ENCODE results near the gene BUB3. TPM values are rescaled to one million over a fixed set of nuclear protein-coding genes. Genes with fewer than 3 reads are reported as not detected.

The BUB3 gene
- total and polyA plus RNA-seq, 2 of the 13 experiments (the other 11 are each of a cell fraction or from before 2014, with no cell fraction given) = 174 to 188 TPM

- TF ChIP-seq, protein P1, sequence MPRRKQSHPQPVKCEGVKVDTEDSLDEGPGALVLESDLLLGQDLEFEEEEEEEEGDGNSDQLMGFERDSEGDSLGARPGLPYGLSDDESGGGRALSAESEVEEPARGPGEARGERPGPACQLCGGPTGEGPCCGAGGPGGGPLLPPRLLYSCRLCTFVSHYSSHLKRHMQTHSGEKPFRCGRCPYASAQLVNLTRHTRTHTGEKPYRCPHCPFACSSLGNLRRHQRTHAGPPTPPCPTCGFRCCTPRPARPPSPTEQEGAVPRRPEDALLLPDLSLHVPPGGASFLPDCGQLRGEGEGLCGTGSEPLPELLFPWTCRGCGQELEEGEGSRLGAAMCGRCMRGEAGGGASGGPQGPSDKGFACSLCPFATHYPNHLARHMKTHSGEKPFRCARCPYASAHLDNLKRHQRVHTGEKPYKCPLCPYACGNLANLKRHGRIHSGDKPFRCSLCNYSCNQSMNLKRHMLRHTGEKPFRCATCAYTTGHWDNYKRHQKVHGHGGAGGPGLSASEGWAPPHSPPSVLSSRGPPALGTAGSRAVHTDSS (CRISPR knock-in tag; conservative IDR thresholded peaks at IDR 0.05) = no peak
- no peak for TF ChIP-seq ZBTB4 (CRISPR knock-in tag; IDR thresholded peaks at IDR 0.05; ENCODE audit: borderline replicate concordance)
- peak; percentile 38 for TF ChIP-seq YY1 (IDR thresholded peaks at IDR 0.05; ENCODE audit: insufficient read depth, insufficient replicate concordance, low read depth, low read length)
- no peak for TF ChIP-seq PTBP1 (IDR thresholded peaks at IDR 0.05; ENCODE audit: low read depth, low read length, poor library complexity, severe bottlenecking)
- no peak for TF ChIP-seq RBAK (CRISPR knock-in tag; IDR thresholded peaks at IDR 0.05)
- no peak for TF ChIP-seq ZNF414 (CRISPR knock-in tag; IDR thresholded peaks at IDR 0.05)
- TF ChIP-seq MXI1 (IDR thresholded peaks at IDR 0.05; ENCODE audit: borderline replicate concordance, low read depth, low read length) = no peak
- TF ChIP-seq GATAD1 (CRISPR knock-in tag; IDR thresholded peaks at IDR 0.05) = 0 out of 2 replicates have a peak, but pooled peaks have one; percentile 34
- TF ChIP-seq ZNF775 (CRISPR knock-in tag; IDR thresholded peaks at IDR 0.05; ENCODE audit: borderline replicate concordance) = no peak
- TF ChIP-seq MTA3 (CRISPR knock-in tag; IDR thresholded peaks at IDR 0.05) = no peak
- TF ChIP-seq, protein P2, sequence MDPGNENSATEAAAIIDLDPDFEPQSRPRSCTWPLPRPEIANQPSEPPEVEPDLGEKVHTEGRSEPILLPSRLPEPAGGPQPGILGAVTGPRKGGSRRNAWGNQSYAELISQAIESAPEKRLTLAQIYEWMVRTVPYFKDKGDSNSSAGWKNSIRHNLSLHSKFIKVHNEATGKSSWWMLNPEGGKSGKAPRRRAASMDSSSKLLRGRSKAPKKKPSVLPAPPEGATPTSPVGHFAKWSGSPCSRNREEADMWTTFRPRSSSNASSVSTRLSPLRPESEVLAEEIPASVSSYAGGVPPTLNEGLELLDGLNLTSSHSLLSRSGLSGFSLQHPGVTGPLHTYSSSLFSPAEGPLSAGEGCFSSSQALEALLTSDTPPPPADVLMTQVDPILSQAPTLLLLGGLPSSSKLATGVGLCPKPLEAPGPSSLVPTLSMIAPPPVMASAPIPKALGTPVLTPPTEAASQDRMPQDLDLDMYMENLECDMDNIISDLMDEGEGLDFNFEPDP (CRISPR knock-in tag; conservative IDR thresholded peaks at IDR 0.05) = no peak
- TF ChIP-seq ZNF562 (CRISPR knock-in tag; IDR thresholded peaks at IDR 0.05; ENCODE audit: borderline replicate concordance) = no peak
- TF ChIP-seq ZNF512B (CRISPR knock-in tag; IDR thresholded peaks at IDR 0.05; ENCODE audit: borderline replicate concordance) = 0 out of 2 replicates have a peak, but pooled peaks have one; percentile 66
- TF ChIP-seq NR2C2 (CRISPR knock-in tag; IDR thresholded peaks at IDR 0.05; ENCODE audit: borderline replicate concordance) = no peak
- TF ChIP-seq ZFY (CRISPR knock-in tag; IDR thresholded peaks at IDR 0.05) = 0 out of 2 replicates have a peak, but pooled peaks have one; percentile 11
- TF ChIP-seq, protein P3, sequence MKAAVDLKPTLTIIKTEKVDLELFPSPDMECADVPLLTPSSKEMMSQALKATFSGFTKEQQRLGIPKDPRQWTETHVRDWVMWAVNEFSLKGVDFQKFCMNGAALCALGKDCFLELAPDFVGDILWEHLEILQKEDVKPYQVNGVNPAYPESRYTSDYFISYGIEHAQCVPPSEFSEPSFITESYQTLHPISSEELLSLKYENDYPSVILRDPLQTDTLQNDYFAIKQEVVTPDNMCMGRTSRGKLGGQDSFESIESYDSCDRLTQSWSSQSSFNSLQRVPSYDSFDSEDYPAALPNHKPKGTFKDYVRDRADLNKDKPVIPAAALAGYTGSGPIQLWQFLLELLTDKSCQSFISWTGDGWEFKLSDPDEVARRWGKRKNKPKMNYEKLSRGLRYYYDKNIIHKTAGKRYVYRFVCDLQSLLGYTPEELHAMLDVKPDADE (CRISPR knock-in tag; IDR thresholded peaks at IDR 0.05) = no peak
These were observed 21.4 kb upstream of the BUB3 start (continued) for GRCh38 chr10:123132576-123133477.

All from HepG2 (cell line).